SKM-1 treated with dmso at 0.1 percent for 144 hours (cell line): Measurements from ENCODE around the gene ZNF780B.
A peak's percentile ranks its signal among the peaks of the same experiment; 100 is the strongest.
"Not testable (repeated sequence)": the region's sequence is repeated elsewhere in the genome, so short reads cannot be mapped to it uniquely, and the experiment has no call there.

ENCODE experiments used
- DNase-seq: peaks from one replicate; lab custom pipeline; 2025; ENCODE audit not compliant: unreplicated experiment; lab: John Stamatoyannopoulos, UW

ZNF780B gene

DNA sequence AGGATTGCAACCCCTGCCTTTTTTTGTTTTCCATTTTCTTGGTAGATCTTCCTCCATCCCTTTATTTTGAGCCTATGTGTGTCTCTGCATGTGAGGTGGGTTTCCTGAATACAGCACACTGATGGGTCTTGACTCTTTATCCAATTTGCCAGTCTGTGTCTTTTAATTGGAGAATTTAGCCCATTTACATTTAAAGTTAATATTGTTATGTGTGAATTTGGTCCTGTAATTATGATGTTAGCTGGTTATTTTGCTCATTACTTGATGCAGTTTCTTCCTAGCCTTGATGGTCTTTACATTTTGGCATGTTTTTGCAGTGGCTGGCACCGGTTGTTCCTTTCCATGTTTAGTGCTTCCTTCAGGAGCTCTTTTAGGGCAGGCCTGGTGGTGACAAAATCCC, 14.3 kb downstream of the ZNF780B start:
- not testable (repeated sequence) for DNase-seq

DNA sequence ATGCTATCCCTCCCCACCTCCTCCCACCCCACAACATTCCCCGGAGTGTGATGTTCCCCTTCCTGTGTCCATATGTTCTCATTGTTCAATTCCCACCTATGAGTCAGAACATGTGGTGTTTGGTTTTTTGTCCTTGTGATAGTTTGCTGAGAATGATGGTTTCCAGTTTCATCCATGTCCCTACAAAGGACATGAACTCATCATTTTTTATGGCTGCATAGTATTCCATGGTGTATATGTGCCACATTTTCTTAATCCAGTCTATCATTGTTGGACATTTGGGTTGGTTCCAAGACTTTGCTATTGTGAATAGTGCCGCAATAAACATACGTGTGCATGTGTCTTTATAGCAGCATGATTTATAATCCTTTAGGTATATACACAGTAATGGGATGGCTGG, 18.0 kb downstream of the ZNF780B start:
- DNase-seq = not testable (repeated sequence)

DNA sequence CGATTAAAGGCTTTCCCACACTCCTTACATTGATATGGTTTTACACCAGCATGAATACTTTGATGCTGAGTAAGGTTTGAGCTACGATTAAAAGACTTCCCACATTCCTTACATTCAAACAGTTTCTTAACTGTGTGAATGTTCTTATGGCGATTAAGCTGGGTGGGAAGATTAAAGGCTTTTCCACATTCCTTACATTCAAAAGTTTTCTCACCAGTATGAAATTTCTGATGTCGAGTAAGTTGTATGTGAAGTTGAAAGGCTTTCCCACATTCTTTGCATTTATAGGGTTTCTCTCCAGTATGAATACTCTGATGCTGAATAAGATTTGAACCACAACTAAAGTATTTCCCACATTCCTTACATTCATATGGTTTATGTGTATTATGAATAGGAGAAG, 20.0 kb downstream of the ZNF780B start:
- DNase-seq = no peak

DNA sequence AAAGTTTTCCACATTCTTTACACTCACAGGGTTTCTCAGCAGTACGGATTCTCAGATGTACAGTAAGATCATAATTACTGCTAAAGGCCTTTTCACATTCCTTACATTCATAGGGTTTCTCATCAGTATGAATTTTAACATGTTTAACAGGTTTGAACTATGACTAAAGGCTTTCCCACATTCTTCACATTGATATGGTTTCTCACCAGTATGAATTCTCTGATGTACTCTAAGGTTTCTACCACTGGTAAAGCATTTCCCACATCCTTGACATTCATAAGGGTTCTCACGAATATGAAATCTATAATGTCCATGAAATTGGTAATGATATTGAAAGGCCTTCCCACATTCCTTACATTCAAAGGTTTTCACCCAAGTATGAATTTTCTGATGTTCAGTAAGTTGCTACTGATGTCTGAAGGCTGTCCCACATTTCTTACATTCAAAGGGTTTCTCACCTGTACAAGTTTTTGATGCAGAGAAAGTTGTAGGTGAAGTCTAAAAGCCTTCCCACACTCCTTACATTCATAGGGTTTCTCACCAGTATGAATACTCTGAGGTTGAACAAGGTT, 22.0 kb downstream of the ZNF780B start:
- DNase-seq = no peak

DNA sequence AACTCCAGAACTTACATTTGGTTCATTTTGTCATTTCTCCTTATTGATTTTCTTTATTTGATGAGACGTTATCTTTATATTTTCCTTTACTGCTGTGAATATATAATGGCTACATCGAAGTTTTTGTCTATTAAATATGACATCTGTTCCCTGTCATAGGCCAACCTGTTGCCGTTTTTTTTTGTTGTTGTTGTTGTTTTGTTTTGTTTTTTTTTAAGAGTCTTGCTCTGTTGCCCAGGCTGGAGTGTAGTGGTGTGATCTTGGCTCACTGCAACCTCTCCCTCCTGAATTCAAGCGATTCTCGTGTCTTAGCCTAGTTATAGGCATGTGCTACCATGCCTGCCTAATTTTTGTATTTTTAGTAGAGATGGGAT, 29.4 kb downstream of the ZNF780B start:
- DNase-seq = no peak

DNA sequence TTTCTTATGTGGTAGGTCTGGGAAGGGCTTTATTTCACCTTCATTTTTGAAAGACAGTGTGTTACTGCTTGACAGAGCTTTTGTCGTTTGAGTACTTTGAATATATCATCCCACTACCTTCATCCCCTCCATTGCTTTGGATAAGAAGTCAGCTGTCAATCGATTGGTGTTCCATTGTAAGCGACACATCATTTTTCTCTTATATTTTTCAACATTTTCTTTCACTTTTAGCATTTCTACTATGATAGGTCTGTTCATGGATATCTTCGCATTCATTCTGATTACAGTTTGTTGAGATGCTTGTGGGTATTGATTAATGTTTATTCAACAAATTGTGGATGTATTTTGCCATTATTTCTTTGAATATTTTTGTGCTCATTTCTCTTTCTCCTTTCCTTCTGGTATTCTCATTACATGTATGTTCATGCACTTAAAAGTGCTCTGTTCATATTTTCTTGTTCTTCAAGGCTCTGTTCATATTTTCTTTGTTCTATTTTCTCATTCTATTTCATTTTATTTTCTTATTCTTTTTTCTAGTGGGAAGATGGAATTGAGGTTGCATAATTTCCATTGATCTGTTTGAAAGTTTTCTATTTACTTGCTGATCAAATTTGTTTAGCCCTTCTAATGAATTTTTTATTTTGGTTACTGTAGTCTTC, 30.0 kb downstream of the ZNF780B start:
- no peak for DNase-seq

DNA sequence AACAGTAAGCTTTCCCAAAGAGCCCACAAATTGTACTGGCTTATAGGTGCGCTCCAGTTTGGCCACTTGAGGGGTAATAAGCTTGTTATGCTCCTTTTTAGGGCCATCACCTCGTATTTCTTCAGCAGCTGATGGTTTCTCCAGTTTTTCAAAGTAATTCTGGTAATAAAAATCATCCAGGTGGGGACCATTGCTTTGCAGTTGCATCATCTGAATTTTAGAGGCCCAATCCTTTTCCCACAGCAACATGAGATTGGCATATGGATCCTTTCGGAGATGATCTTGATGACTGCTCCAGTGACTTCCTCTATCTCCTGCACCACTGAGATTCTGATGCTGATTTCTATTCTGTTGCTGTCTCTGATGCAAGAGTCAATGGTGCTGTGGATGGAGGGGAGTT, 32.1 kb downstream of the ZNF780B start:
- no peak for DNase-seq

DNA sequence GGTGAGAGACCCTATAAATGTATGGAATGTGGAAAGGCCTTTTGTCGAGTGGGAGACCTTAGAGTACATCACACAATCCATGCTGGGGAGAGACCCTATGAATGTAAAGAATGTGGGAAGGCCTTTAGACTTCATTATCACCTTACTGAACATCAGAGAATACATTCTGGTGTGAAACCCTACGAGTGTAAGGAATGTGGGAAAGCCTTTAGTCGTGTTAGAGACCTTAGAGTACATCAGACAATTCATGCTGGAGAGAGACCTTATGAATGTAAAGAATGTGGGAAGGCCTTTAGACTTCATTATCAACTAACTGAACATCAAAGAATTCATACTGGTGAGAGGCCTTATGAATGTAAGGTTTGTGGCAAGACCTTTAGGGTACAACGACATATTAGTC, 42.0 kb downstream of the ZNF780B start:
- DNase-seq = no peak

DNA sequence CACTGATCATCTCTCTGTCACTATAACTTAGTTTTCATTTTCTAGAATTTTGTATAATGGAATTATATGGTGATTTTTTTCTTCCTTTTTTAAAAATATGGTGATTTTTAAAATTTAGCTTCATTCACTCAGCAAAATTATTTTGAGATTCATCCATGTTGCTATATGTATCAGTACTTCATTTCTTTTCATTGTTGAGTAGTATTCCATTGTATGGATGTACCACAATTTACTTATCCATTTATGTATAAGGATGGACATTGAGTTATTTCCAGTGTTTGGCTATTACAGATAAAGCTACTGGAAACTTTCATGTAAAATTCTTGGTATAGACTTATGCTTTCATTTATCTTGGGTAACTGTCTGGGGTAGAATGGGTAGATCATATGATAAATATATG, 46.4 kb downstream of the ZNF780B start:
- no peak for DNase-seq

DNA sequence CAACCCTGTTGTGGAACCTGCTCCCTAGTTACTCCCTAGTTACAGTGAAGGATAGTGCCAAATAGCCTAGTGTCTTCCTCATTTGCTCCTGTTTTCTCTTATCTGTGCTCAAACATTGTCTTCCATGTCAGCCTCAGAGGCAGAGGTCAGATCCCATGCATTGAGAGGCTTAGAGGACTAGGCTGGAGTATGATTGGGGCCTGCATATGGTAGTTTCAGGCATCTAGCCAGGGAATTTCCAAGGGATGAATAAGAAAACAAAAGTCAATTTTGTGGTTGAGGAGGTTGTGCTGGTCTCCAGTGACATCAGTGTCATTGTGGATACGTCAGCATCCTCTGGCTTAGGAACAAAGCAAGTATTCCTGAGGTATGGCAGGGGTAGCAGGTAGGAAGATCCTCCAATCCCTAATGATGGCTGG, 49.7 kb downstream of the ZNF780B start:
- DNase-seq = no peak

DNA sequence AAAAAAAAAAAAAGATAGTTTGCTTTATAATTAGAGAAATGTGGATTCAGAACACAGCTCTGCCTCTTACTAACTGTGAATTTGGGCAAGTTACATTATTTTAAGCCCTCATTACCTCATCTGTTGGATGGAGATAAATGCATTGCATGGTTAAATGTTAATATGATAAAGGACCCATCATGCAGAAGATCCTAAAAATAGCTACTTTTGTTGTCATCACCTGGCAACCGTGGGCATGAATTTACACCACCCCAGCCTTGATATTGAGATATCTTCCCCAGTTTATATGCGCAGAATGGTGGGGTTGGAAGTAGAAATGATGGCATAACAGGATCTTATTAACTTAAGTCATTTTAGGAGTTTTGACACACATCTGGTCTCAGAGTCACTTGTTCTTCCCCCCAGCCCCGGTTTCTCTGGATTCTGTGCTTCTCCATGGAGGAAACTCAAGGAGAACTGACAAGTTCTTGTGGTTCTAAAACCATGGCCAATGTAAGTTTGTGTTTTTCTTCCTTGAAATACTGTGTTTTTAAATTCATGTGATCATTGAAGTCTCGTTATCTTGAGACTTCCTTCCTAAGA, 50.2 kb downstream of the ZNF780B start:
- no peak for DNase-seq

DNA sequence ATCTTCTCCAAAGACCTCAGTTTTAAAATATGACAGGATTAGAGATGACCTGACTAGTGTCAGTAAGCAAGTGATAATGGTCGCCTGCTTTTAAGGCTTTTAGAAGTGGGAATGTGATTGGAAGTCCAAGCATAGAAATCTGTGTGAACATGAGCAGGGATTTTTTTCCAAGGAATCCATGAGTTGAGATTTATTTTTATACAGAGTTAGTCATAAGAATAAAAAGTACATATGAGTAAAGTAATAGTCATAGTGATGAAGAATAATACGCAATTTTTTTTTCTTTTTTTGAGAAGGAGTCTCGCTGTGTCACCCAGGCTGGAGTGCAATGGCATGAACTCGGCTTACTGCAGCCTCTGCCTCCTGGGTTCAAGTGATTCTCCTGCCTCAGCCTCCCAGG, 57.5 kb downstream of the ZNF780B start:
- no peak for DNase-seq

DNA sequence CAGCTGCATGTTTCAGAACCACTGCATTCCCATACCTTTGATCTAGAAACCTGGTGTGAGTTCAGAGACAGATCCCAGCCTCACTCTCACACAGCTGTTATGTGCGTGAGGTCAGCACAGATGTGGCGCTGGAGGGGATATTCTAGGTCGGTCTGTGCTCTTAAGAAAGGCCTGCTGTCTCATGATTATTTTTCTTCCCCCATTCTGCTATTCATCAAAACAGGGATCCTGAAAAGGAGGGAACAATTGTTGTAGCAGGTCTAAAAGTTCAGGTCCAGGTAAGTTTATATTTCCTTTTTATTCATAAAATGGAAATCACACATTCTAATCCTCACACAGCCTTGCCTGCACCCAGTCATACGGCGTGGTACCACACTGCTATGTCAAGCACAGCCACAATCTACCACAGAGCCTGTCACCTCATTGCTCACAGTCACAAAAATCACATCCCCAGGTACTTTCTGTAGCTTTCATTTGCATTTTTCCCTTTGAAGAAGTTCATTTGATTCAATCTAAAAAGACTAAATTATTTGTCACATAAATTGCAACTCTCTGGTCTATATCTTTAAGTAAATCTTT, 58.3 kb downstream of the ZNF780B start:
- DNase-seq = no peak

DNA sequence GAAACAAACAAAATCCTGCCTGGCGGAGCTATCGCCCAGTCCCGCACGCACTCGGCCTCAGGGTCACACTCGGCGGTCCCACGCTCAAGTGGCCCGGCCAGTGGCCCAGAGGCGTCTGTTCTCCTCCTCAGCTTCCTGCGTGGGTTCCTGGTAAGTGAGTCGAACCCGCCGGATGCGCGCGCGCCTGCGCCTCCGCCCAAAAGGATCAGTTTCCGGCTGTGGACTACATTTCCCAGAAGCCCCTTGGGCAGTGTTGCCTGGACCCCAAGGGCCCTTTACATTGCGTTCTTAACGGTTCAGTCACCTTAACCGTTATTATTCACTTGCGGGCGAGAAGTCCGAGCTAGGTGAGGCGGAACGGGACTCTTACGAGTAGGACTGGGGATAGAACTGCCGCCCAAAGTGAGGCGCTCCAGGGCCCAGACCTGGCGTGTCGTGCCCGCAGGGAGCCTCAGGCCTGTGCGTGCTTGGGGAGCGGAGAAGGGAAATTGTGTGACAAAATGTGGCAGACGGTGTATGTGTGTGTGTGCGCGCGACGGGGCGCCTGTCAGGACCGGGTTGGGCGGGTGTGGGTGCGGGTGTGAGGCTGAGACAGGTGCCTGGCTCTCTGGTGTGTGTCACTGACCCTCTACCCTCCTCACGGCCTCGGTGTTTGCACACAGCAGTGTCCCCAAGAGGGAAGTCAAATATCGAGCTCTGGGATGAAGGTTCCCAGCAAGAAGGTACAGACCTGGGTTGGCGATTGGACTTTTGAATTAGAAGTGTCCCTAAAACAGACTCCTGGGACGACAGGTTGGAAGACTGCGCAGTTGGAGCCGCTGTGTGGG, 59.0 kb downstream of the ZNF780B start, which contains the start of gene ZNF546:
TSS of gene ZNF546 (plus strand) at position 250 of the 827 bp plus-strand sequence. CDS start 1,267 bp downstream, outside the sequence.
- peak; percentile 77 for DNase-seq

DNA sequence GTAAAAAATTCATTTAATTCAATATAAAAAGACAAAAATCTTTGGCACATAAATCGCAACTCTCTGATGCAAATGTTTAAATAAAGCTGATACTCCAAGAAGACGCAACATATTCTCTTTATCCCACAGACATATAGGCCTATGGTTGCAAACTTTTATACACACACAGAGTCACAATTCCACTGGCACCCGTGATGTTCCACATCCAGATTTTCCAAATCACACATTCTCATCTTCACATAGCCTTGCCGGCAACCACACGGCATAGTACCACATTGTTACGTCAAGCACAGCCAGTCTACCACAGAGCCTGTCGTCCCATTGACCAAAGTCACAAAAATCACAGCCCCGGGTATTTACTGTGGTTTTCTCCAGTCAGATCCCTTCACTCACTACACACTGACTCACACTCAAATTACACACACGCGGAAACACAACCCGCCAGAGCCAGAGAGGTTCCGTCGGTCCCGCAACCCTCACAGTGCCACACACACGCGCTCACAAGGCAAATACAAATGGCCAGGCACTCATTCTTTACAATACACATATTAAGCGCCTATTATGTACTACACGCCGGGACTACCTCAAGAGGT, 59.7 kb downstream of the ZNF780B start:
- no peak for DNase-seq

DNA sequence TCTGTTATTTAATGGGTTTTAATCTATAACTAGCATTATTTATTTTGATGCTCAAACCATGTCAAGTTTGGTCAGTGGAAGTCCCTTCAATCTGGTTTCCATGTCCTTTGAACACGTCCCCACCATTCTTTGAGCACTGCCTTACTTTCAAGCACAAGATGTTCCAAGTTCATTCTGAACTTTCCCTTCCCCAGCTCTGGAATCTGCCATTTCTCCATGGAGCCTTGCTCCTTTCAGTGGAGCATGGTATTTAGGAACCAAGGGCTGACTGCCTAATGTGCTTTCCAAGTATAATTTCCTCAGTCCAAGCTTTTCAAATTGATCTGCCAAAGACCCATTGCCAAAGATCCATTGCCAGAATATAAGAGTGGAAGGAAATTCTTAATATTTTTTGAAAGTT, 60.2 kb downstream of the ZNF780B start:
- DNase-seq = no peak

DNA sequence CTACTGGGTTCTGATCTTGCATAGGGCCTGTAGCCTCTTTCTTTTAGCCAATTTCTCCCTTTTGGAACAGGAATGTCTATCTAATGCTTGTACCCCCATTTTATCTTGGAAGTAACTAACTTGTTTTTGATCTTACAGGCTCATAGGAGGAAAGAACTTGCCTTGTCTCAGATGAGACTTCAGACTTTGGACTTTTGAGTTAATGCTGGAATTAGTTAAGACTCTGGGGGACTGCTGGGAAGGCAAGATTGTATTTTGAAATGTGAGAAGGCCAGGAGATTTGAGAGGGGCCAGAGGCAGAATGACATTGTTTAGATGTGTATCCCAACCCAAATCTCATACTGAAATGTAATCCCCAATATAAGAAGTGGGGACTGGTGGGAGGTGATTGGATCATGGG, 61.7 kb downstream of the ZNF780B start:
- no peak for DNase-seq

DNA sequence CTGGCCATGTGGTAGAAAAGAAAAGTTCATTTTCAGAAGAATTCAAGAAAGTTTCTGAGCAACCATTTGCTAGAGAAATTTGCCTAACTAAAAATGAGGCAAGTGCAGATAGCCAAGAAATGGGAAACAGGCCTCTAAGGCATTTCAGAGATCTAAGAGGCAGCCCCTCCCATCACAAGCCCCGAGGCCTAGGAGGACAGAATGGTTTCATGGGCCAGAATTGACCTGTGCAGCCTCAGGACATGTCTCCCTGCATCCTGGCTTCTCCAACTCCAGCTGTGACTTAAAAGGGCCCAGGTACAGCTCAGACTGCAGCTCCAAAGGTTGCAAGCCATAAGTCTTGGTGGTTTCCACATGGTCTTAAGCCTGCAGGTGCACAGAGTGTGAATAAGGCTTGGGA, 62.4 kb downstream of the ZNF780B start:
- DNase-seq = no peak

DNA sequence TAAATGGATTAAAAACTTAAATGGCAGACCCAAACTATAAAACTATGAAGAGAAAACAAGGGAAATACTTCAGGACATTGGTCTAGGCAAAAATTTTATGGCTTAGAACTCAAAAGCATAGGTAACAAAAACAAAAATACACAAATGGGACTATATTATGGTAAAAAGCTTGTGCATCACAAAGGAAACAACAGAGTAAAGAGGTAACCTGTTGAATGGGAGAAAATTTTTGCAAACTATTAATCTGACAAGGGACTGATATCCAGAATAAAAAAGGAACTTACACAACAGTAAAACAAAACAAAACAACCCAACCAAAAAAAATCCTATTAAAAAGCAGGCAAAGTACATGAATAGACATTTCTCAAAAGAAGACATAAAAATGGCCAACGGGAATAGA, 68.4 kb downstream of the ZNF780B start:
- DNase-seq = no peak

DNA sequence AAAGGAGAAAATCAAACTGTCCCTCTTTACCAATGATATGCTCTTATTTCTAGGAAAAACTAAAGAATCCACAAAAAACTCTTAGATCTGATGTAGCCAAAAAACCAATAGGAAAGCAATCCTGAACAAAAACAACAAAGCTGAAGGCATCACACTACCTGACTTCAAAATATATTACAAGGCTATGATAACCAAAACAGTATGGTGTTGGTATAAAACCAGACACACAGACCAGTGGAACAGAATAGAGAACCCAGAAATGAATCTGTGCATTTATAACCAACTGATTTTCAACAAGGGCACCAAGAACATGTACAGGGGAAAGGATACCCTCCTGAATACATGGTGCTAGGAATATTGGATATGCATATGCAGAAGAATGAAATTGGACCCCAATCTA, 68.9 kb downstream of the ZNF780B start:
- no peak for DNase-seq

DNA sequence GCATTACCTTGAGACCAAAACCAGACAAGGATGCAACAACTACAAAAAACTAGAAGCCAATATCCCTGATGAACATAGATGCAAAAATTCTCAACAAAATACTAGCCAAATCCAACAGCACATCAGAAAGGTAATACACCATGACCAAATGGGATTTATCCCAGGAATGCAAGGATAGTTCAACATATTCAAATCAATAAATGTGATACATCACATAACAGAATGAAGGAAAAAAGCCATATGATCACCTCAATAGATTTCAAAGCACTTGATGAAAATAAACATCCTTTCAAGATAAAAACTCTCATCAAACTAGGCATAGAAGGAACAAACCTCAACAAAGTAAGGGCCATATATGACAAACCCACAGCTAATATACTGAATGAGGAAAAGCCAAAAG, 69.4 kb downstream of the ZNF780B start:
- DNase-seq = no peak
